ENCODE measurements around the gene LCA5L.

LCA5L gene

GRCh38 chr21:39480271-39480670 lies 34.7 kb upstream of the LCA5L start:
- Histone ChIP-seq H3K36me3 (ENCODE audit: control insufficient read depth, insufficient read depth, low read length) (no peaks in the 10 kb centered on the region), H3K4me3 (replicated peaks; ENCODE audit: low read depth, low read length) (no peak overlapping the region), H3K27me3 (replicated peaks; ENCODE audit: control insufficient read depth, insufficient read depth, low read length) (no peaks in the 10 kb centered on the region)
- no peak for DNase-seq (ENCODE audit: extremely low read depth, insufficient read length)
- no peak for TF ChIP-seq CTCF (IDR thresholded peaks at IDR 0.05; ENCODE audit: insufficient read depth, low read length, poor library complexity, severe bottlenecking)

GRCh38 chr21:39479814-39480182 lies 34.2 kb upstream of the LCA5L start:
- no peak for TF ChIP-seq CTCF (IDR thresholded peaks at IDR 0.05; ENCODE audit: insufficient read depth, low read length, poor library complexity, severe bottlenecking)
- DNase-seq (ENCODE audit: extremely low read depth, insufficient read length) = no peak
- no peaks in the 10 kb centered on the region for H3K36me3 ChIP-seq (ENCODE audit: control insufficient read depth, insufficient read depth, low read length)
- no peak overlapping the region for H3K4me3 ChIP-seq (replicated peaks; ENCODE audit: low read depth, low read length)
- H3K27me3 ChIP-seq (replicated peaks; ENCODE audit: control insufficient read depth, insufficient read depth, low read length) = no peaks in the 10 kb centered on the region

GRCh38 chr21:39479164-39479813 lies 33.7 kb upstream of the LCA5L start:
- no peak for TF ChIP-seq CTCF (IDR thresholded peaks at IDR 0.05; ENCODE audit: insufficient read depth, low read length, poor library complexity, severe bottlenecking)
- Histone ChIP-seq H3K4me3 (replicated peaks; ENCODE audit: low read depth, low read length) (no peak overlapping the region), H3K27me3 (replicated peaks; ENCODE audit: control insufficient read depth, insufficient read depth, low read length) (no peaks in the 10 kb centered on the region)

GRCh38 chr21:39474611-39475010 lies 29.0 kb upstream of the LCA5L start:
- DNase-seq (ENCODE audit: extremely low read depth, insufficient read length) = no peak
- Histone ChIP-seq H3K27me3 (replicated peaks; ENCODE audit: control insufficient read depth, insufficient read depth, low read length) (no peaks in the 10 kb centered on the region), H3K4me3 (replicated peaks; ENCODE audit: low read depth, low read length) (no peak overlapping the region), H3K36me3 (ENCODE audit: control insufficient read depth, insufficient read depth, low read length) (no peaks in the 10 kb centered on the region)
- TF ChIP-seq CTCF (IDR thresholded peaks at IDR 0.05; ENCODE audit: insufficient read depth, low read length, poor library complexity, severe bottlenecking) = no peak

More at GRCh38 chr21:39479164-39479813, 33.7 kb upstream of the LCA5L start:
- no peaks in the 10 kb centered on the region for H3K36me3 ChIP-seq (ENCODE audit: control insufficient read depth, insufficient read depth, low read length)
- DNase-seq (ENCODE audit: extremely low read depth, insufficient read length) = no peak

- DNase-seq (ENCODE audit: extremely low read depth, insufficient read length) = no peak
- H3K36me3 ChIP-seq (ENCODE audit: control insufficient read depth, insufficient read depth, low read length) = no peaks in the 10 kb centered on the region
These were observed 27.2 kb upstream of the LCA5L start for GRCh38 chr21:39472786-39473185.

More at GRCh38 chr21:39472786-39473185, 27.2 kb upstream of the LCA5L start:
- H3K27me3 ChIP-seq (replicated peaks; ENCODE audit: control insufficient read depth, insufficient read depth, low read length) = no peaks in the 10 kb centered on the region
- TF ChIP-seq CTCF (IDR thresholded peaks at IDR 0.05; ENCODE audit: insufficient read depth, low read length, poor library complexity, severe bottlenecking) = no peak
- no peak overlapping the region for H3K4me3 ChIP-seq (replicated peaks; ENCODE audit: low read depth, low read length)

Data from GM06990 (cell line).